Fibroblast of villous mesenchyme (primary cell): ENCODE data around the gene JCAD. TPM values are rescaled to one million over a fixed set of nuclear protein-coding genes. Genes with fewer than 3 reads are reported as not detected.

Experiments
- DNase-seq: peaks from one replicate; pipeline ENCODE4 v3.0.0-alpha.2; 2010; ENCODE audit warnings: low read depth
- H3K4me3 ChIP-seq: 2 replicates; pipeline ENCODE4 v1.5.1; 2011; ENCODE audit warnings: low read depth, mild to moderate bottlenecking, low read length
- total RNA-seq: library from RNA; depleted of rRNA; stranded (reverse); fragments of >200 nt; gene quantifications from 2 replicates; pipeline ENCODE4 v1.2.3, GENCODE V29; 2012
- TF ChIP-seq, protein P1 (sequence below): IDR thresholded peaks from 2 replicates; pipeline ENCODE4 v1.5.1; 2012; ENCODE audit warnings: low read depth, mild to moderate bottlenecking, low read length; ENCODE audit not compliant: insufficient read depth

Gene JCAD
- total RNA-seq, 1 donor: 7.8 TPM

DNA sequence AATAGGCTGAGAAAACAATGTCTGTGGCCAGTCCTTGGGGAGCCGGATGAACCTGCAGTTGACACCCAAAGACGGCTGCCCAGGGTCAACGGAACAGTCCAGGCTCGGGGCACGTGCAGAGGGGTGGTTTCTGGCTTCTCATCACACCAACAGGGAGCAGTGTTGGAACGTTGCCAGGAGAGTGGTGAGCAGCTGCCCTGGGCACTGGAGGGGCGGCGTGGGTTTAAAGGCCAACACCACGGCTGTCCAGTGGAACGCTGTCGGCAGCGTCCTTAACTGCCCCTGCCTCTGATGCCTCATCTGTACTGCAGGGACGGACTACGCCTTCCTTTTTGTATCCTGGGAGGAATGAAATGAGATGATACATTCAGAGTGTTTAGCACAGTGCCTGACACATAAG is 19.8 kb downstream of the JCAD start:
- DNase-seq: no peak
- TF ChIP-seq, protein P1, sequence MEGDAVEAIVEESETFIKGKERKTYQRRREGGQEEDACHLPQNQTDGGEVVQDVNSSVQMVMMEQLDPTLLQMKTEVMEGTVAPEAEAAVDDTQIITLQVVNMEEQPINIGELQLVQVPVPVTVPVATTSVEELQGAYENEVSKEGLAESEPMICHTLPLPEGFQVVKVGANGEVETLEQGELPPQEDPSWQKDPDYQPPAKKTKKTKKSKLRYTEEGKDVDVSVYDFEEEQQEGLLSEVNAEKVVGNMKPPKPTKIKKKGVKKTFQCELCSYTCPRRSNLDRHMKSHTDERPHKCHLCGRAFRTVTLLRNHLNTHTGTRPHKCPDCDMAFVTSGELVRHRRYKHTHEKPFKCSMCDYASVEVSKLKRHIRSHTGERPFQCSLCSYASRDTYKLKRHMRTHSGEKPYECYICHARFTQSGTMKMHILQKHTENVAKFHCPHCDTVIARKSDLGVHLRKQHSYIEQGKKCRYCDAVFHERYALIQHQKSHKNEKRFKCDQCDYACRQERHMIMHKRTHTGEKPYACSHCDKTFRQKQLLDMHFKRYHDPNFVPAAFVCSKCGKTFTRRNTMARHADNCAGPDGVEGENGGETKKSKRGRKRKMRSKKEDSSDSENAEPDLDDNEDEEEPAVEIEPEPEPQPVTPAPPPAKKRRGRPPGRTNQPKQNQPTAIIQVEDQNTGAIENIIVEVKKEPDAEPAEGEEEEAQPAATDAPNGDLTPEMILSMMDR: no peak

DNA sequence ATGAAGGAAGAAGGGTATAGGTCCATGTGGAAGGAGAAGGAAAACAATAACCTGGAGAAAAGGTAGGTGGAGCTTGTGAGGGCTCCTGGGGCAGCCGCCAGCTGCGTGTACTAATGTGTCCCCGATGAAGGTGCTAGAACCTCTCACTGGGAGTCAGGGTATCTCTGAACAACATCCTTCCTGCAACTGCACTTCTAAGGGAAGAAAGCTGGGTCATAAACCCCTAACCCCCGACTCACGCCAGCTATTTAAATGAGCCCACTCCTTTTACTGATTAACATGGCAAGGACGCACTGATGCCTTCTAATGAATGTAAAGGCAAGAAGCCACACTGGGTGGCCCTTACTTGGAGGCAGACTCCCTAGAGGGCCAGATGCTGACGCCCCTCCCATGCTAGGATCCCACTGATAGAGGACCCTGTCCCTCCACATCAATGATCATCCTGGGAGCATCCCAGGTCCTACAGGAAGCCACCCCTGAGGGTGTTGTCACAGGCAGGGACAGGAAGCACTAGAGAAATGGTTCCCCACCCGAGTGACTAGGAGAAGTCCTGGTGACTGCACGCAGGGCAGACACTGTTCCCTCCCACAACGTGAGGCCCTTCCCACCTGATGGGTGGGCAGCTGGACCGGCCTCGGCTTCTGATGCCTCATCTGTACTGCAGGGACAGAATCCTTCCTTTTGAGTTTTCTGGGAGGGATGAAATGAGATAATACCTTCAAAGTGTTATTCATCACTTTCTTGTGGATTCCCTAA is 20.4 kb downstream of the JCAD start:
- no peak for DNase-seq
- TF ChIP-seq, protein P1: no peak
- H3K4me3 ChIP-seq: no peak overlapping the region

More for the DNA sequence above, 19.8 kb downstream of the JCAD start:
- H3K4me3 ChIP-seq: no peak overlapping the region

DNA sequence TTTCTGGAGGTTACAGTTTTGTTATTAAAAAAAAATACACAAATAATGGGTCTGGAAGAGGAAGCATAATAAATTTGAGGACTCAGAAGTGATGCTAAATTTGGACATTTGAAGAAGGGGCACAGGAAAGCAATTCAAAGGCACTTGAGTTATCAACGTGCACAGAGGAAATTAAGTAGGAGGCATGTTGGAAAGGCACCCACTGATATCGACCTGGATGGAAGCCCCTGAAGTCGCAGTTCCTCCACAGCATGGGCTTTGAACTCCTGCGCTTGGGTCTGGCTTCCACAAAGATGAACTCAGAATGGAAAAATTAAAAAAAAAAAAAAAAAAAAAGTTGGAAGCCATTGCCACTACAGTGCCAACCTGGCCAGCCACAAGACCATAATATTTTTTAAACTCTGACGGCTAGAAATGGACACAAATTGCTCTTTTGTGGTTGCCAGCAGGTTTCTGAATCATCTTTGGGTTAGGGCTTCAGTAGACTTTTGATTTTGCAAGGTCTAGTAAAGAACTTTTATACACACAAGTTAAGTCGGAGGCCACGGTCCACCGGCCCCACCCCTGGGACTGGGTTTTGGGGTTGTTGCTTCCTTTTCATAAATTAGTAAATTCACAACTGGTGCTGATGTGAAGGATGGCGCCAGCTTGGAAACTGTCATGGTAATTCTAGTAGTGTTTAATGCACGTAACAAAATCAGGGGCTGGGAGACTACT is 21.6 kb downstream of the JCAD start:
- TF ChIP-seq, protein P1: no peak
- DNase-seq: no peak

DNA sequence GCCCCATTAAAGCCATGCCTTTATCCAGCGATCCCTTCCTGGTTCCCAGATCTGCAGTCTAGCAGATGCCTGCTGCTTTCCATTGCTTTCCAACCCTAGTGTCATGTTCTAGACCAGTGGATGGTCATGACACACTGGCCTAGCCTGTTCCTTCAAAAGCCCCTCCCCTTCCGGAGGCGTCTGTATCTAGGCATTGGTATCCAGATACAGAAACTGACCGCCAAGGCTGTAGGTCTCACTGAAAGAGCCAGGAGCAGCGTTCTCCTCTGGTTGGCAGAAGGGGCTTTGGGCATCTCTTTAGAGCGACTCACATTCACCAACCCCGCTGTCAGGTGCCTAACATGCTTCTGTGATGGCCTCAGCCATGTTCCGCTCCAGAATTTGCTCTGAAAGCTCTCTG is 22.6 kb downstream of the JCAD start:
- no peak overlapping the region for H3K4me3 ChIP-seq
- no peak for DNase-seq
- TF ChIP-seq, protein P1: no peak

More for the DNA sequence above, 21.6 kb downstream of the JCAD start:
- H3K4me3 ChIP-seq: no peak overlapping the region

DNA sequence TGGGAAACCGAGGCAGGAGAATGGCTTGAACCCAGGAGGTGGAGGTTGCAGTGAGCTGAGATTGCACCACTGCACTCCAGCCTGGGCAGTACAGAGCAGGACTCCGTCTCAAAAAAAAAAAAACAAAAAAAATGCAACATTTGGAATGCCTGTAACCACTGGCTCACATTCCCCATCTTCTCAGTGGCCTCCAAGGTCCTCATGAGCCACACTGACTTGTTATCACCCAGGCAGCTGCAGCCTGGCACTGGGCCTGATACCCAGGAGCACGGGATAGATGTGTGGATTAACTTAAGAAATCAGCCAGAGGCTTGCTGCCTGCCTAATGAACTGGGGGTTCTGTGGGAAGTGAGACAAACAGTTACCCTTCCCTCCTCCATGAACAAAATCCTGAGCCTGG is 23.0 kb downstream of the JCAD start:
- peak; percentile 65 for DNase-seq
- H3K4me3 ChIP-seq: no peak overlapping the region
- TF ChIP-seq, protein P1: no peak

DNA sequence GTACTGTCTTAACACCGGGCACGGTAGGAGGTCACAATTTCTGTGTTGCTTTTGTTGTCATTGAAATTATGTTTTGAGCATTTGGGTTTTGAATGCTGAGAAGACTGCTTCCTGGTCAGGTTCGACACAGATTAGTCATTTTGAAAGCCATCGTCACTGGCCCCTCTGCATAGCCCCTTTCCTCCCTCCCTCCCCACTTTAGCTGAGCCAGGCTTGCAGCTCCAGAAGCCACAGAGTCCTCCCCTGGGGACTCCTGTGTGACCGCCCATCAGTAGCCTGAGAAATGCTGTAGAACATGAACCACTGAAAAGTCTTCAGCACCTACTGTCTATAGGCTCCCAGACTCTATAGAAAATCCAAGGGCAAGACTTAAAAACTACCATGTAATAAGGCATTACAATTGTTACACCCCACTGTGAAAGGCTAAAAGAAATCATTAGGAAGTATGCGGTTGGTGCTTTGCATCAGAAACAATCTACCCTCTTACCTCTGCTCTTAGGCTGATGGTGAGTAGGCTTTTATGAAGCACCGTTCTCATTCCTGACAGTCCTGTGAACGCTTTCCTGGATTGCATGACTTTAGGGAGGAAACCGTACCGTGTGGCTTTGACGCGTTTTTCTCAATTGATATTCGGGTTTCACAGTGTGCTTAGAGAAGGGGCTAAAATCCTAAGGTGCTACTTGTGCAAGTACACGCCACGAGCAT is 24.8 kb downstream of the JCAD start:
- DNase-seq: no peak
- TF ChIP-seq, protein P1: no peak
- no peak overlapping the region for H3K4me3 ChIP-seq
